Spleen (tissue), 11 donors: ENCODE measurements around the gene OLFM4. TPM values are rescaled to one million over a fixed set of nuclear protein-coding genes. Genes with fewer than 3 reads are reported as not detected.
A peak's percentile ranks its signal among the peaks of the same experiment; 100 is the strongest.

Experiments
- DNase-seq: peaks from one replicate; pipeline ENCODE4 v3.0.0-alpha.2; 2020
- H3K27ac ChIP-seq, 8 donors: fragments of 200-600 bp; sonication (generic) in 7 of 8; 1 replicate in 4 of 8; 2 replicates in 4 of 8; pipeline versions ENCODE4 v1.5.0 to v1.8.0; 2016 to 2021; ENCODE audit warnings: inconsistent platforms in 4 of 8, mild to moderate bottlenecking in 4 of 8, moderate library complexity in 1 of 8
- H3K27me3 ChIP-seq, 7 donors: fragments of 200-600 bp; sonication (generic) in 6 of 7; replicated peaks in 1 of 7; 1 replicate in 4 of 7; 2 replicates in 3 of 7; pipeline versions ENCODE4 v1.5.0 to v1.8.0; 2016 to 2021; ENCODE audit warnings: inconsistent platforms in 3 of 7, mild to moderate bottlenecking in 1 of 7
- H3K36me3 ChIP-seq, 6 donors: fragments of 200-600 bp; sonication (generic) in 5 of 6; 1 replicate in 4 of 6; 2 replicates in 2 of 6; pipeline versions ENCODE4 v1.5.0 to v1.8.0; 2016 to 2021; ENCODE audit warnings: inconsistent platforms in 2 of 6
- H3K4me1 ChIP-seq, 6 donors: fragments of 200-600 bp; sonication (generic) in 5 of 6; 1 replicate in 3 of 6; 2 replicates in 3 of 6; pipeline versions ENCODE4 v1.5.0 to v1.8.0; 2016 to 2021; ENCODE audit warnings: inconsistent platforms in 3 of 6
- H3K4me3 ChIP-seq, 8 donors: fragments of 200-600 bp; sonication (generic) in 7 of 8; 1 replicate in 4 of 8; 2 replicates in 4 of 8; pipeline versions ENCODE4 v1.5.0 to v1.8.0; 2016 to 2021; ENCODE audit warnings: inconsistent platforms in 4 of 8, mild to moderate bottlenecking in 4 of 8, moderate library complexity in 2 of 8
- H3K9me3 ChIP-seq, 8 donors: fragments of 200-600 bp; sonication (generic) in 7 of 8; 1 replicate in 4 of 8; 2 replicates in 4 of 8; pipeline versions ENCODE4 v1.5.0 to v1.8.0; 2016 to 2021; ENCODE audit warnings: inconsistent platforms in 4 of 8
- CTCF ChIP-seq, 11 experiments: fragments of 200-600 bp in 7 of 11; fragments of 450-650 bp in 4 of 11; sonication (generic) in 4 of 11; IDR thresholded peaks in 8 of 11; conservative IDR thresholded peaks in 3 of 11; 1 replicate in 7 of 11; 2 replicates in 4 of 11; pipeline versions ENCODE4 v1.4.0 to v1.8.0; 2016 to 2021; ENCODE audit warnings: antibody characterized with exemption in 11 of 11, inconsistent platforms in 4 of 11, mild to moderate bottlenecking in 1 of 11
- POLR2A ChIP-seq, 3 donors: fragments of 450-650 bp; IDR thresholded peaks; one replicate each; pipeline ENCODE4 v1.5.1; 2017; ENCODE audit warnings: antibody characterized with exemption in 3 of 3, mild to moderate bottlenecking in 1 of 3
- POLR2AphosphoS5 ChIP-seq, 3 donors: sonication (generic); formaldehyde crosslinking; IDR thresholded peaks; one replicate each; pipeline ENCODE4 v1.5.1; 2017; ENCODE audit warnings: antibody characterized with exemption in 3 of 3
- WGBS, 5 donors: extraction: QIAGEN DNeasy Blood & Tissue Kit in 3 of 5; methylation state at CpG; one replicate each; pipeline versions ENCODE4 v1.1.5 to v1.1.7; 2013 to 2018; 5-methylcytosine and 5-hydroxymethylcytosine counted together
- intact Hi-C: fragments of 100-400 bp; cut with DNase I; formaldehyde crosslinking; loops from one replicate; pipeline ENCODE4 v1.15.0; 2023; ENCODE audit warnings: low total_unique reads
- polyA plus RNA-seq, 3 donors: library from polyadenylated mRNA; stranded (reverse); fragments of 200-250 nt; gene quantifications; one replicate each; pipeline ENCODE4 v1.2.1, GENCODE V29; 2013
- total RNA-seq, 7 donors: library from RNA; depleted of rRNA in 3 of 7; stranded (reverse); fragments of >200 nt in 3 of 7; fragmentation: NEBNext Ultra II Directional in 4 of 7; extraction: Animal tissue kit (Norgen Biotek cat#: 25700) in 4 of 7; gene quantifications; one replicate each; pipeline versions ENCODE4 v1.1.0 to v1.2.1, GENCODE V29; 2016 to 2021
- donor health status: healthy with polysubstance abuse.
- donor health status: DM: no; HTN: no; CAD: no; lungs with moderate emphysema.
- donor health status: DM: no; HTN: no; CAD: no.
- donor health status: Bipolar disorder and iron deficiency.
- donor health status: healthy.
- donor health status: DM: no; HTN: no; CAD: no.
- donor health status: DM: yes; HTN: yes; CAD: no.

Gene OLFM4
- total and polyA plus RNA-seq, 10 donors = 0.78 to 82.5 (median 3.9) TPM

- DNase-seq = no peak
- H3K9me3 ChIP-seq = no peaks in the 10 kb centered on the region
- peak overlapping the region in 1 of 8 donors; percentile 71 for H3K27ac ChIP-seq
- H3K4me1 ChIP-seq = peaks cover 0 to 25% (median 5%) of the 10 kb centered on the region in 6 donors
- H3K4me3 ChIP-seq = no peak overlapping the region
- no peaks in the 10 kb centered on the region for H3K36me3 ChIP-seq
- TF ChIP-seq POLR2AphosphoS5 (IDR thresholded peaks at IDR 0.05) (no peak), POLR2A (IDR thresholded peaks at IDR 0.05) (no peak), CTCF (IDR thresholded peaks at IDR 0.05 in 8 of 11, conservative IDR thresholded peaks at IDR 0.05 in 3 of 11) (no peak)
- no peaks in the 10 kb centered on the region for H3K27me3 ChIP-seq
- 57 to 89% (median 75%) methylated on average over 7 to 8 of the region's 8 CpGs for WGBS, 5 donors
- intact Hi-C loops = no loop called here
Observed at GRCh38 chr13:53014495-53015443, 13.8 kb upstream of the OLFM4 start.

GRCh38 chr13:53015971-53016370 is 12.6 kb upstream of the OLFM4 start:
- Histone ChIP-seq H3K27me3 (no peaks in the 10 kb centered on the region), H3K36me3 (no peaks in the 10 kb centered on the region), H3K4me1 (peaks cover 0 to 18% (median 5%) of the 10 kb centered on the region in 6 donors), H3K4me3 (no peak overlapping the region), H3K9me3 (no peaks in the 10 kb centered on the region), H3K27ac (peak overlapping the region in 2 of 8 donors; percentile 6 to 71)
- 64 to 82% (median 66%) methylated on average over 6 of the region's 6 CpGs for WGBS, 5 donors
- intact Hi-C loops = no loop called here
- no peak for DNase-seq
- no peak for TF ChIP-seq POLR2AphosphoS5 (IDR thresholded peaks at IDR 0.05)
- no peak for TF ChIP-seq POLR2A (IDR thresholded peaks at IDR 0.05)
- TF ChIP-seq CTCF (IDR thresholded peaks at IDR 0.05 in 8 of 11, conservative IDR thresholded peaks at IDR 0.05 in 3 of 11) = no peak

GRCh38 chr13:53017433-53017970 is 11.1 kb upstream of the OLFM4 start:
- no peak for TF ChIP-seq CTCF (IDR thresholded peaks at IDR 0.05 in 8 of 11, conservative IDR thresholded peaks at IDR 0.05 in 3 of 11)
- TF ChIP-seq POLR2A (IDR thresholded peaks at IDR 0.05) = no peak
- TF ChIP-seq POLR2AphosphoS5 (IDR thresholded peaks at IDR 0.05) = peak in 1 of 3 donors; percentile 38
- peak overlapping the region in 4 of 8 donors; percentile 18 to 71 (median 51) for H3K27ac ChIP-seq
- no peaks in the 10 kb centered on the region for H3K9me3 ChIP-seq
- H3K4me1 ChIP-seq = peaks cover 0 to 12% (median 4%) of the 10 kb centered on the region in 6 donors
- intact Hi-C loops = no loop called here
- H3K36me3 ChIP-seq = no peaks in the 10 kb centered on the region
- DNase-seq = no peak
- H3K27me3 ChIP-seq = no peaks in the 10 kb centered on the region
- WGBS, 5 donors = 51 to 82% (median 67%) methylated on average over 5 of the region's 5 CpGs
- H3K4me3 ChIP-seq = no peak overlapping the region
